Vagina (tissue), 2 donors: ENCODE measurements around the gene FIGN.

Source experiments
- CTCF ChIP-seq, 3 experiments: fragments of 450-650 bp in 2 of 3; fragments of 200-600 bp in 1 of 3; sonication (generic) in 1 of 3; IDR thresholded peaks; one replicate each; pipeline ENCODE4 v1.5.1; 2017 to 2019; ENCODE audit warnings: antibody characterized with exemption in 3 of 3, mild to moderate bottlenecking in 2 of 3, moderate library complexity in 2 of 3
- POLR2A ChIP-seq, 2 donors: fragments of 450-650 bp; IDR thresholded peaks; one replicate each; pipeline ENCODE4 v1.6.1; 2017; ENCODE audit warnings: antibody characterized with exemption in 2 of 2, mild to moderate bottlenecking in 2 of 2, moderate library complexity in 2 of 2

GRCh38 chr2:163641986-163642385, 93.8 kb downstream of the FIGN start:
- TF ChIP-seq POLR2A (IDR thresholded peaks at IDR 0.05) (no peak), CTCF (IDR thresholded peaks at IDR 0.05) (no peak)
